Spleen (tissue), 7 donors: ENCODE data around the gene YAP1.
"Not testable (repeated sequence)": the region's sequence is repeated elsewhere in the genome, so short reads cannot be mapped to it uniquely, and the experiment has no call there.

Experiments
- CTCF ChIP-seq, 11 experiments: fragments of 200-600 bp in 7 of 11; fragments of 450-650 bp in 4 of 11; sonication (generic) in 4 of 11; IDR thresholded peaks in 8 of 11; conservative IDR thresholded peaks in 3 of 11; 1 replicate in 7 of 11; 2 replicates in 4 of 11; pipeline versions ENCODE4 v1.4.0 to v1.8.0; 2016 to 2021; ENCODE audit warnings: antibody characterized with exemption in 11 of 11, inconsistent platforms in 4 of 11, mild to moderate bottlenecking in 1 of 11
- POLR2A ChIP-seq, 3 donors: fragments of 450-650 bp; IDR thresholded peaks; one replicate each; pipeline ENCODE4 v1.5.1; 2017; ENCODE audit warnings: antibody characterized with exemption in 3 of 3, mild to moderate bottlenecking in 1 of 3
- POLR2AphosphoS5 ChIP-seq, 3 donors: sonication (generic); formaldehyde crosslinking; IDR thresholded peaks; one replicate each; pipeline ENCODE4 v1.5.1; 2017; ENCODE audit warnings: antibody characterized with exemption in 3 of 3
- donor health status: DM: no; HTN: no; CAD: no; lungs with moderate emphysema.
- donor health status: DM: no; HTN: no; CAD: no.
- donor health status: DM: no; HTN: no; CAD: no.

DNA sequence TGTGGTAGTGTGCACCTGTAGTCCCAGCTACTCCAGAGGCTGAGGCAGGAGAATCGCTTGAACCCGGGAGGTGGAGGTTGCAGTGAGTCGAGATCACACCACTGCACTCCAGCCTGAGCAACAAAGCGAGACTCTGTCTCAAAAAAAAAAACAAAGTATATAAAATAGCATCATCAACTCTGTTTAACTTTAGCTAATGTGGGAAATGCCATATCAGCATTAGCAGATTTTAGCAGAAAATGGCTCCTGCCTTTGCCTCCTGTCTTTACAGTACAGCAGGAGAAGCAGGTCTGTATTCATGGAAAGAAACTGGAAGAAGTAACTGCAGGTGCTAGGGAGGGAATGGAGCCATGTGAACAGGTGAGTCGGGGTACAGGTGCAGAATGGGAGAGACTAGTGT, 154.5 kb downstream of the YAP1 start:
- not testable (repeated sequence) for TF ChIP-seq POLR2A (IDR thresholded peaks at IDR 0.05); CTCF (IDR thresholded peaks at IDR 0.05 in 8 of 11, conservative IDR thresholded peaks at IDR 0.05 in 3 of 11); POLR2AphosphoS5 (IDR thresholded peaks at IDR 0.05)
